Posterior cingulate gyrus (tissue), 11 donors: ENCODE measurements around the gene MAP2K7.
"Not testable (repeated sequence)": the region's sequence is repeated elsewhere in the genome, so short reads cannot be mapped to it uniquely, and the experiment has no call there.

Source experiments
- DNase-seq, 10 donors: peaks; one replicate each; pipeline versions ENCODE4 v3.0.0 to v3.0.0-alpha.2; 2020 to 2021; ENCODE audit warnings: mixed read lengths in 3 of 10
- intact Hi-C: fragments of 100-400 bp; cut with DNase I; formaldehyde crosslinking; loops from one replicate; pipeline ENCODE4 v1.15.1; 2023

Gene MAP2K7

GRCh38 chr19:7943444-7944176 lies 39.9 kb downstream of the MAP2K7 start, which contains the start of gene TIMM44:
TIMM44 (minus strand) TSS chr19:7943666; CDS start chr19:7943651, 15 bp downstream.
- intact Hi-C loops = loop anchor here (1.0 to 10.0 kb wide), 3 partner anchors 62 to 309 kb away; partner anchors contain the start of gene ELAVL1
- peak; percentile 98 to 100 (median 100) for DNase-seq

DNA sequence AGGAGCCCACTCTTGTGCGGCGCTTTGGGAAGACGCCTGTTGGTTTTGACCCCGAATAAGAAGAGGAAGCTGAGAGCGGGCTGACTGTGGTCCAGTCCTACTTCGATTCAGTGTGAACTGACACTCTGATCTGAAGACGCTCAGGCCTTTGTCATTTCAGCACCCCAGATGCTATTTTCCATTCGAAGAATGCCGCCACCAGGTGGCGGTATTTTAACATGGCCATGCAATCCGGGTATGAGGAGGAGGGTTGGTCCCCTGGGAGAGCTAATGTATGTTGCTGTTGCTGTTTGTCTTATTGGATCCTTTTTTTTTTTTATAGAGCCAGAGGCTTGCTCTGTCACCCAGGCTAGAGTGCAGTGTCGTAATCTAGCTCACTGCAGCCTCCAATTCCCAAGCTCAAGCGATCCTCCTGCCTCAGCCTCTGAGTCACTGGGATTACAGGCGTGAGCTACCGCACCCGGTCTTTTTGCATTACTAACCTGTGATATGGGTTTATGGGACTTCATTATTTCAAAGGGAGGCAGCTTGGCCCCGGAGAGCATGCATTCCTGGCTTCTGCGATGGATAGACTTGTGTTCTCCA lies 40.6 kb downstream of the MAP2K7 start:
- intact Hi-C loops = loop anchor here (5.0 to 10.0 kb wide), 2 partner anchors 211 to 308 kb away; no protein-coding TSS in a partner anchor
- DNase-seq = peak; percentile 71 to 97 (median 85)

- DNase-seq = peak in 1 of 10 donors; percentile 5
- intact Hi-C loops = loop anchor here (10.0 kb wide), 1 partner anchor 207 kb away; no protein-coding TSS in a partner anchor
These were observed 44.3 kb downstream of the MAP2K7 start for GRCh38 chr19:7947939-7948338.

GRCh38 chr19:7953060-7953459 lies 49.4 kb downstream of the MAP2K7 start:
- intact Hi-C loops = no loop called here
- DNase-seq = no peak

- no peak for DNase-seq
- intact Hi-C loops = no loop called here
These were observed 49.9 kb downstream of the MAP2K7 start for GRCh38 chr19:7953576-7953975.

DNA sequence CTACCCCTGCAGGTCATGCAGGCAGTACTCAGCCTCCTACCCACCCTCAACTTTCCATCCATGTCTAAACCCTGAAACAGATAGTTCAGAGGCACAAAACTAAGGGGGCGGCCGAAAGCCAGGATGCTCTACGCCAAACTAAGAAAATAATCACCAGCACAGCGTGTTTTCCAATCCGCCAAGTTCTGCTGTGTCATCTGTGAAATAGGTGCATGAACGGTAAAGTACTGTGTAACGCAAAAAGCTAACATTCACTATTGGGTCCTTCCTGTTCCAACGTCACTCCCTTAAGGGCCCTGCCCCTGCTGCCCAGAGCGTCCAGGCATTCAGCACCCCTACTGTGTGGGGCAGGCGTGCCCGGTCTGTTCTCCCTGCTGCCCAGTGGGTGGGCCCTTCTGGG lies 52.0 kb downstream of the MAP2K7 start:
- intact Hi-C loops = no loop called here

DNA sequence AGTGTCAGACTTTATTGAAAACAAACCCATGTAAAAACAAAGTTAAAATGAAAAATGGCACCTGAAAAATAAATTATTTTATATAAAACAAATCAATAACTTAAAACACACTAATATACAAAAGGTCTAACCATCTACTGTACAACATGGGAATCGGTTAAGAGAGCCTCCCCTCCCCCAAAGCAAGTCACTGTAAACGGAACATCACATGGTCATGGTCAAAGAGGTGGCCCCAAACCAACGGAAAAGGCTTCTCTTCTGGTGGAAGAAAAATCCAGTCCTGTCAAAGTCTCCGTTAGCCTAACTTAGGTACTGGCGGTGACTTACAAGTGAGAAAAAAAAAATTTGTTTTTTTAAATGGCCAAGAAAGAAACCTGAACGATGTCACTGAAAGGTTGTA lies 55.5 kb downstream of the MAP2K7 start:
- intact Hi-C loops = no loop called here
- no peak for DNase-seq

More for the DNA sequence above, 52.0 kb downstream of the MAP2K7 start:
- DNase-seq = peak in 1 of 10 donors; percentile 53

DNA sequence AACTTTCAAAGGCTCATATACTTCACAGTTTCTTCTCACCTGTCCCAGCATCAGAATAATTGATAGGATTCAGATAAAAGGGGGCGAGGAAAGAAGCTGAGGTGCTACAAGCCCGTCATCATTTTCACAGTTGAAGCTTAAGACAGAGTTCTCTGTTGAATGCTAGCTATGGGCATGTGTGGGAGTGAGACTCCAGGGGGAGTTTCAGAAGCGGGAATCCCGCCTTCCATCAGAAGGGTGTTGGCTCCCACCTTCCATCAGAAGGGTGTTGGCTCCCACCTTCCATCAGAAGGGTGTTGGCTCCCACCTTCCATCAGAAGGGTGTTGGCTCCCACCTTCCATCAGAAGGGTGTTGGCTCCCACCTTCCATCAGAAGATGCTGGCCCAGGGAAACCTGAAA lies 57.4 kb downstream of the MAP2K7 start:
- intact Hi-C loops = not testable (repeated sequence)

GRCh38 chr19:7961920-7962626 lies 58.4 kb downstream of the MAP2K7 start:
- intact Hi-C loops = no loop called here
- DNase-seq = no peak

More for the DNA sequence above, 57.4 kb downstream of the MAP2K7 start:
- DNase-seq = not testable (repeated sequence)

DNA sequence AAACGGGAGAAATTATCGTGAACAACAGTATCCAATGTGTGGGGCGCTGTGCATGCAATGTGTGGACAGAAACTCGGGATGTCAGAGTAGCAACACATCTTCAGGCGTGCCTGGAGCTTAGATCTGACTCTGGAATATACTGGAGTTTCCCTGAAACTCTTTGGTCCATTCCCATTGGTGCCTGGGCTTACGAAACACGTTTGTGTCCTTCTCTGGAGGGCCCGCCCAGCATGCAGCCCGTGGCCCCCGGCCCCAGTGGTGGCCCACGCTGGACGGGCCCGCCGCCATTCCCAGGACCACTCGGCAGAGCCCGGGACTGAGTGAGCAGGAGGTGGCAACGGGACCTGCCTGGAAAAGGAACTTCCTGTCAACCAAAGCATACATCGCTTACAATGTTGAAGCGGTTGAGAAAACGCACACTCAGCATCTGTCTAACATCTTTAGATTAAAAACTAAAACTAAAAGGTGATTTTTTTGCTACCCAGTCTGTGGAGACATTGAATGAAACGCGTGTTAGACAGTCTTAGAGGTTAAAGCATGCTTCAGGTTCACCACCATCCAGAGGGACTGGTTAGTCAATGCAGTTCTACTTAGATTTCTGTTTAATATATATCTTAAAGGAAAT lies 59.1 kb downstream of the MAP2K7 start:
- DNase-seq = peak in 1 of 10 donors; percentile 63
- intact Hi-C loops = no loop called here

DNA sequence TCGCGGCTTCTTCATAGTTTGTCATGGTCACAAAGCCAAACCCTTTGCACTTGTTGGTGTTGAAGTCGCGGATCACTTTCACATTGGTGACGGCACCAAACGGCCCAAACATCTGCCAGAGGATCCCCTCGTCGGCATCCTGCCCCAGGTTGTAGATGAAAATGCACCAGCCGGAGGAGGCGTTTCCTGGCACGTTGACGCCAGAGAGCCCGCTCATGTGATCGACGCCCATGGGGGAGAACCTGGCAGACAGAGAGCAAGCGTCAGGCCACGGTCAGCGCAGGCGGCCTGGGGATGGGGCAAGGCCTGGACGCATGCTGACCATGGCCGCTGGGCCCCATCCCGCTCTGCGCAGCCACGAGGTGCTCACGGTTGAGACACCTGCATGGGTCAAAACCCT lies 59.9 kb downstream of the MAP2K7 start:
- intact Hi-C loops = no loop called here

More for the DNA sequence above, 59.9 kb downstream of the MAP2K7 start:
- no peak for DNase-seq
